CD8-positive, alpha-beta memory T cell (primary cell): Measurements from ENCODE around the gene HRCT1. TPM values are rescaled to one million over a fixed set of nuclear protein-coding genes. Genes with fewer than 3 reads are reported as not detected.
A peak's percentile ranks its signal among the peaks of the same experiment; 100 is the strongest.

ENCODE experiments used
- CTCF ChIA-PET: fragments of 350-600 bp; sonication (Branson Sonifier 250); formaldehyde crosslinking; loops from one replicate; lab custom pipeline; 2021; ENCODE audit warnings: antibody characterized with exemption; lab: Charles Lee
- POLR2A ChIA-PET: fragments of 350-600 bp; sonication (Branson Sonifier 250); formaldehyde crosslinking; loops from one replicate; lab custom pipeline; 2021; ENCODE audit warnings: antibody characterized with exemption; lab: Charles Lee
- DNase-seq, 5 donors: peaks; one replicate each; pipeline versions ENCODE4 v3.0.0 to v3.0.0-alpha.2; 2020 to 2022; ENCODE audit warnings: mixed read lengths in 1 of 5
- H3K27ac ChIP-seq: one replicate; pipeline ENCODE4 v1.7.0; 2013; ENCODE audit warnings: low read depth, mild to moderate bottlenecking, low read length, moderate library complexity
- H3K27me3 ChIP-seq: 2 replicates; pipeline ENCODE4 v1.7.0; 2013; ENCODE audit warnings: low read length, mild to moderate bottlenecking; ENCODE audit not compliant: insufficient read depth, poor library complexity, severe bottlenecking
- H3K36me3 ChIP-seq: 2 replicates; pipeline ENCODE4 v1.7.0; 2013; ENCODE audit warnings: mild to moderate bottlenecking, low read length, moderate library complexity; ENCODE audit not compliant: insufficient read depth
- H3K4me1 ChIP-seq: 2 replicates; pipeline ENCODE4 v1.7.0; 2013; ENCODE audit warnings: mild to moderate bottlenecking, low read length, moderate library complexity; ENCODE audit not compliant: insufficient read depth
- H3K4me3 ChIP-seq: 2 replicates; pipeline ENCODE4 v1.7.0; 2013; ENCODE audit warnings: mild to moderate bottlenecking, low read length
- H3K9me3 ChIP-seq: 2 replicates; pipeline ENCODE4 v1.7.0; 2013; ENCODE audit warnings: mild to moderate bottlenecking, low read length
- H3K27ac Mint-ChIP-seq, 8 donors: one replicate each; pipeline ENCODE4 v1.8.0; 2020 to 2021; ENCODE audit warnings: mixed read lengths in 8 of 8, mild to moderate bottlenecking in 6 of 8, inconsistent platforms in 3 of 8, moderate library complexity in 3 of 8
- H3K27me3 Mint-ChIP-seq, 2 donors: one replicate each; pipeline ENCODE4 v1.8.0; 2020 to 2021; ENCODE audit warnings: mixed read lengths in 2 of 2, mild to moderate bottlenecking in 1 of 2, moderate library complexity in 1 of 2
- H3K36me3 Mint-ChIP-seq, 3 donors: one replicate each; pipeline ENCODE4 v1.8.0; 2020 to 2021; ENCODE audit warnings: mixed read lengths in 3 of 3, inconsistent platforms in 1 of 3, mild to moderate bottlenecking in 1 of 3
- H3K4me1 Mint-ChIP-seq, 3 donors: one replicate each; pipeline ENCODE4 v1.8.0; 2020 to 2021; ENCODE audit warnings: mixed read lengths in 3 of 3, inconsistent platforms in 1 of 3, mild to moderate bottlenecking in 1 of 3
- H3K4me3 Mint-ChIP-seq, 7 donors: one replicate each; pipeline ENCODE4 v1.8.0; 2020 to 2021; ENCODE audit warnings: mixed read lengths in 7 of 7, mild to moderate bottlenecking in 6 of 7, moderate library complexity in 4 of 7, inconsistent platforms in 2 of 7
- H3K9me3 Mint-ChIP-seq, 5 donors: one replicate each; pipeline ENCODE4 v1.8.0; 2020 to 2022; ENCODE audit warnings: mixed read lengths in 5 of 5, mild to moderate bottlenecking in 3 of 5, moderate library complexity in 2 of 5, inconsistent platforms in 1 of 5
- polyA plus RNA-seq: library from polyadenylated mRNA; unstranded; fragments of 300-500 nt; fragmentation: Illumina TruSeq; gene quantifications from one replicate; pipeline ENCODE4 v1.2.3, GENCODE V29; 2021
- total RNA-seq, 2 experiments: library from RNA; stranded (reverse); gene quantifications; one replicate each; pipeline ENCODE4 v1.2.3, GENCODE V29; 2021

The HRCT1 gene
- total and polyA plus RNA-seq, 3 experiments from 2014 or later: not detected

DNA sequence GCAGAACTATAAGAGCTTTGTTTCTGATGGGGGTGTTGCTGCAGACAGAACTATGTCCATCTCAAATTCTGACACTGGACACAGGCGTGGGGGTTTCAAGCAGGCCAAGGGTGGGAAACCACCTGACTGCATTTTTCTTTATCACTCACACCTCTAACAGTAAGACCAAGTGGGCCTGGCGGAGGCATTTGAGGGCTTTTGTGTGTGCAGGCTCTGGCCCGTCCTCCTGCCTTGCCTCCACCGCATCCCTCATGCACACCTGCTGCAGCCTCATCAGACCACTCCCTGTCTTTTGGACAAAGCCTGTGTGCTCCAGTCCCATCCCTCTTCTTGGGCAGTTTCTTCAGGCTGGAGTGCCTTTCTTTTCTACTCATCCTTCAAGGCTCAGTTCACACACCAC lies 43.7 kb upstream of the HRCT1 start:
- Mint-ChIP-seq H3K27ac (no peak overlapping the region), H3K9me3 (no peaks in the 10 kb centered on the region), H3K36me3 (no peaks in the 10 kb centered on the region), H3K4me3 (no peak overlapping the region), H3K4me1 (peaks cover 0 to 6% (median 5%) of the 10 kb centered on the region in 3 donors), H3K27me3 (peaks cover 15 to 44% of the 10 kb centered on the region in 2 donors)
- POLR2A ChIA-PET: no interaction called here
- CTCF ChIA-PET: interaction anchor here (2.1 kb wide), 1 partner anchor 20 kb away, joined by 6 read pairs; no protein-coding TSS in a partner anchor
- Histone ChIP-seq H3K4me1 (no peaks in the 10 kb centered on the region), H3K36me3 (no peaks in the 10 kb centered on the region), H3K4me3 (no peak overlapping the region), H3K27me3 (peaks cover 3% of the 10 kb centered on the region), H3K9me3 (no peaks in the 10 kb centered on the region), H3K27ac (no peak overlapping the region)
- no peak for DNase-seq

DNA sequence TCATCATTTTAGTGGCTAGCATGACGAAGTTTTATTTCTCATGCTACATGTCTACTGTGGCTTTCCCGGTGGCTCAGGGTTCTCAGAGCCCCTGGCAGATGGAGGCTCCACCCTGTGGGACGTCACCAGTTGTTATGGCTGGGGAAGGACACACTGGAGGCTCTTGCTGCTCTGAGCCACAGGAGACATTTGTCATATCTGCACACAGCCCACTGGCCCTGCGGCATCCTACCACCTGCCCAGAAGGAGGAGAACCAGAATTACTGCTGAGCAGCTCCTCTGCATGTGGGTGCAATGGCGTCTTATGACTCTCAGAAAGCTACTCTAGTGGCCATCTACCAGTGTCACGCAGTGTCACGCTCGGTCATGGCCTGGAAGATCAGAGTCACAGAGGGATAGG lies 42.4 kb upstream of the HRCT1 start:
- Histone ChIP-seq H3K9me3 (no peaks in the 10 kb centered on the region), H3K27me3 (peaks cover 3% of the 10 kb centered on the region), H3K27ac (no peak overlapping the region), H3K4me3 (no peak overlapping the region), H3K4me1 (no peaks in the 10 kb centered on the region), H3K36me3 (no peaks in the 10 kb centered on the region)
- POLR2A ChIA-PET: no interaction called here
- CTCF ChIA-PET: interaction anchor here (2.1 kb wide), 1 partner anchor 19 kb away, joined by 6 read pairs; no protein-coding TSS in a partner anchor
- no peak overlapping the region for H3K4me3 Mint-ChIP-seq
- H3K27me3 Mint-ChIP-seq: peaks cover 13 to 51% of the 10 kb centered on the region in 2 donors
- H3K27ac Mint-ChIP-seq: no peak overlapping the region
- H3K9me3 Mint-ChIP-seq: no peaks in the 10 kb centered on the region
- peaks cover 0 to 4% (median 2%) of the 10 kb centered on the region in 3 donors for H3K4me1 Mint-ChIP-seq
- no peaks in the 10 kb centered on the region for H3K36me3 Mint-ChIP-seq
- DNase-seq: no peak

DNA sequence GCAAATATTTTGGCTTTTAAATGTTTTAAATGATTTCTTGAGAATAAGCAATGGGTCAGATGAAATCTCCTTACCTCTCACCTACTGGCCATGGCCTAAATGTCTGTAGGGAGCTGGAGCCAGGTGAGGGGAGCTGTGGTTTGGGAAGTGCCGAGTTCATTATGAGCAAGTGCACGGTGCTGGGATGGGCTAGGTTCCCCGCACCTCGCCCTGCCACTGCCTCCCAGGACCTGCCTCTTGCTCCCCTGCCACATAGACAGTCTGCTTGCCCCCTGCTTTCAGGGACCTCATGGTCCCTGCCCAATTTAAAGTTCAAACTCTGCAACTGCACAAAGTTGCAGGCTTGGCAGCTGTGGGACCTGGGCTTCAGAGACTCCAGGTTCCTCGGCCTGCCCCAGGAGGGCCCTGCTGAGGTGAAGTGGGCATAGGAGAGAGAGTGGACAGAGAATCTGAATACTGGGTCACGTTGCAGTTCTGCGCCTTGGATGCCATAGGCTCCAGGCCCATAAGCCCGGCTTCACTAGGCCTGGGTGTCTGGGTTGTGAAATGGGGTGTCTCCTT lies 41.2 kb upstream of the HRCT1 start:
- peaks cover 13 to 51% of the 10 kb centered on the region in 2 donors for H3K27me3 Mint-ChIP-seq
- no peaks in the 10 kb centered on the region for H3K4me1 Mint-ChIP-seq
- Histone ChIP-seq H3K9me3 (no peaks in the 10 kb centered on the region), H3K4me3 (no peak overlapping the region), H3K27ac (no peak overlapping the region), H3K36me3 (no peaks in the 10 kb centered on the region), H3K4me1 (no peaks in the 10 kb centered on the region), H3K27me3 (peaks cover 3% of the 10 kb centered on the region)
- CTCF ChIA-PET: no interaction called here
- H3K27ac Mint-ChIP-seq: no peak overlapping the region
- no peaks in the 10 kb centered on the region for H3K36me3 Mint-ChIP-seq
- DNase-seq: no peak
- H3K9me3 Mint-ChIP-seq: no peaks in the 10 kb centered on the region
- H3K4me3 Mint-ChIP-seq: peak overlapping the region in 1 of 7 donors; percentile 48
- POLR2A ChIA-PET: no interaction called here

DNA sequence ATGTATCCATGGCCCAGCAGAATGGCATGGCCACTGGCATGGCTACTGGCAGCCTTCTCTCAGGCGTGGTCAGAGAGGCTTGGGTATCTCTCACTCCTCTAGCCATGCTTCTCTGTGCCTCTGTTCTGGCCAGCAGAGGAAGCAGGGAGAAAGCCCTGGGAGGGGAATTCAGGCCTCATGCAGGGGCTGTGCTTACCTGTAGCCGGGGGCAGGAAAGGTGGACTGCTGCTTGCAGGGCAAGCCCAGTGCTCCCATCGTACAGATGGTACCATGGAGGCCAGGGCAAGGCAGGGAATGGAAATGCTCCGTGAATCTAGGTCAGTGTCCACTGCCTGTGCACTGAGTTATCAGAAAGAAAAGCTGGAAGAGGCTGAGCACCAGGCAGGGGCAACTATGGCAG lies 38.5 kb upstream of the HRCT1 start:
- Mint-ChIP-seq H3K4me3 (no peak overlapping the region), H3K27me3 (peaks cover 11 to 31% of the 10 kb centered on the region in 2 donors), H3K9me3 (no peaks in the 10 kb centered on the region), H3K36me3 (no peaks in the 10 kb centered on the region), H3K27ac (no peak overlapping the region), H3K4me1 (no peaks in the 10 kb centered on the region)
- Histone ChIP-seq H3K27ac (no peak overlapping the region), H3K4me3 (no peak overlapping the region), H3K27me3 (peaks cover 3% of the 10 kb centered on the region), H3K4me1 (no peaks in the 10 kb centered on the region), H3K9me3 (no peaks in the 10 kb centered on the region), H3K36me3 (no peaks in the 10 kb centered on the region)
- ChIA-PET CTCF (no interaction called here), POLR2A (no interaction called here)
- no peak for DNase-seq

DNA sequence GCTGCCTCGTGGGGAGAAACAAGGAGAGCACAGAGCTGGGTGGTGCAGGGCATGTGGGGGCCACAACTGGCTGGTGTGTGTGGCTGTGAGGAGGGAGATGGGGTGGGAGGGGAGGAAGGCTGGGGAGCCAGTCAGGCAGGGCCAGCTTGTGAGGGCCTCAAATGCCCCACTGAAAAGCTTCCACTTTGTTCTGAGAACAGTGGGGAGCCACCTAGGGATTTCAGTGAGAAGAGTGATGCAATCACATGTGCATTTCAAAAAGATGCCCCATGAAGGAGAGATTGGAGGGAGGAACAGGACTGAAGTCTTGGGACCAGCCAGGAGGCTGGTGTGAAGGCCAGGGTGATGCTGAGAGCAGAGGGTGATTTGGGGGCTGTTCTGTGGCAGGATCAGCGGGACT lies 37.1 kb upstream of the HRCT1 start:
- no peak overlapping the region for H3K4me3 Mint-ChIP-seq

DNA sequence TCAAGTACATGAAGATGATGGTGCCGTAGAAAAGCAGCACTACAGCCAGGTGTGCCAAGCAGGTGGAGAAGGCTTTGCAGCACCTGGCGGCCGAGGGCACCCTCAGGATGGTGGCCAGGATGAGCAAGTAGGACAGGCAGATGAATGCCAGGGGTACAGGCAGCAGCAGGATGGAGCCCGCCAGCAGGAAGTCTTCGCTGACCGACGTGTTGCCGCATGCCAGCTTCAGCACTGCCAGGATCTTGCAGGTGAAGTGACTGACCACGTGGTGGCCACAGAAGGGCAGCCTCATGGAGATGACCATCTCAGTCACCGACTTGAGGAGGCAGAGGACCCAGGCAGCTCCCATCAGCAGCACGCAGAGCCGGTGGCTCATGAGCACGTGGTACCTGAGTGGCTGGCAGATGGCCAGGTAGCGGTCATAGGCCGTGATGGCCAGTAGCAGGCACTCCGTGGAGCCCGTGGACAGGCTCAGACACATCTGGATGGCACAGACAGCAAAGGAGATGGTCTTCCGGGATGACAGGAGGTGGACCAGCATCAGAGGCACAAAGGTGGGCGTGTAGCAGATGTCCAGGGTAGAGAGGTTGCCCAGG lies 36.3 kb upstream of the HRCT1 start:
- Mint-ChIP-seq H3K9me3 (no peaks in the 10 kb centered on the region), H3K36me3 (no peaks in the 10 kb centered on the region), H3K27ac (no peak overlapping the region), H3K4me3 (no peak overlapping the region), H3K27me3 (peaks cover 3 to 18% of the 10 kb centered on the region in 2 donors), H3K4me1 (no peaks in the 10 kb centered on the region)
- ChIA-PET POLR2A (no interaction called here), CTCF (no interaction called here)
- no peaks in the 10 kb centered on the region for H3K4me1 ChIP-seq
- DNase-seq: no peak
- no peak overlapping the region for H3K4me3 ChIP-seq
- no peaks in the 10 kb centered on the region for H3K27me3 ChIP-seq
- H3K27ac ChIP-seq: no peak overlapping the region
- H3K36me3 ChIP-seq: no peaks in the 10 kb centered on the region
- H3K9me3 ChIP-seq: no peaks in the 10 kb centered on the region

More for the DNA sequence above, 37.1 kb upstream of the HRCT1 start:
- no peak overlapping the region for H3K27ac Mint-ChIP-seq
- ChIA-PET CTCF (no interaction called here), POLR2A (no interaction called here)
- H3K36me3 ChIP-seq: no peaks in the 10 kb centered on the region
- no peak overlapping the region for H3K4me3 ChIP-seq
- H3K27me3 Mint-ChIP-seq: peaks cover 11 to 25% of the 10 kb centered on the region in 2 donors
- no peaks in the 10 kb centered on the region for H3K4me1 ChIP-seq
- H3K27me3 ChIP-seq: peaks cover 2% of the 10 kb centered on the region
- no peaks in the 10 kb centered on the region for H3K9me3 ChIP-seq
- no peaks in the 10 kb centered on the region for H3K4me1 Mint-ChIP-seq
- no peaks in the 10 kb centered on the region for H3K36me3 Mint-ChIP-seq
- DNase-seq: no peak
- no peak overlapping the region for H3K27ac ChIP-seq
- H3K9me3 Mint-ChIP-seq: no peaks in the 10 kb centered on the region

DNA sequence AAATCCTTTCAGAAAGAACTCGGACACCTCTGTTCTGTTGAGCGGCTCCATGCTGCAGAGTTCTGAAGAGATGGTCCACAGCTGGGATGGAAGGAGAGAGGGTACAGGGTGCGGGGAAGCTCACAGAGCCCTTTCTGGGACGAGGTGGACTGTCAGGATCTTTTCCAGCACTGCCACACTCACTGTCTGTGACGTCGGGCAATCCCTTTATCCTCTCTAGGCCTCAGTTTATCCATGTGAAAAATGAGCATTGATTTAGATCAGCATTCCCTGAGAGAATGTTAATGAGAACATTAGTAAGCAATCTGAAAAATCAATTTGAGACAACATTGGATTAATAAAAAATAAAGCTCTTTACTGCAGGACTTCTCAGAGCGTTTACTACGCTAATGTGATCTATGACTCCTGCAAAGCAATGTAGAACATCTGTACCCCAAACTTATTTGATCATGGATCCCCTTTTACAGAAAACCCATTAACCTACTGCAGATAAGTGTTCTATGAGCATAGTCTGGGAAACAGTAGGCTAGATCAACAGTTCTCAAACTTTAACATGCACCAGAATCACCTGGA lies 35.6 kb upstream of the HRCT1 start, which contains the start of gene OR13J1:
Gene OR13J1, minus strand, starts transcription at position 51 of the 573 bp plus-strand sequence. Its CDS starts 0 bp downstream, at position 51.
- CTCF ChIA-PET: no interaction called here
- H3K4me3 Mint-ChIP-seq: no peak within 1 kb of the TSS

DNA sequence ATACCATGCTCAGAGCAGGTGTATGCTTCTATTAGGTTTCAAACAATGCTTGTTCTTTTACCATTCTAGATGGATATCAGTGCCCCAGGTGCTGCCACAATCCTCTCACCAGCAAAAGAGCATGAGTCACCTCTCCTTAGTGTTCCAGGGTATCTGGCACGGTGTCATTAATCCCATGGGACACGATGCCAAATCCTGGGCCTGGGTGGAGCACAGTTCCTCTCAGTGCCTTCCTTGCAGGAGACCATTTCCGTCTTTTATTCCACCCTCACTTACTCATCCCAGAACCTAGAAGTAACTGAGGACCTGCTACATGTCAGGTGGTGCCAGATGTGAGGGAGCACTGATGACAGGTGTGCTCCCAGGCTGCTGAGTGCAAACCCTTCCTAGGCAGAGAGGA lies 34.5 kb upstream of the HRCT1 start:
- H3K4me1 Mint-ChIP-seq: no peaks in the 10 kb centered on the region

More for the DNA sequence above, 35.6 kb upstream of the HRCT1 start, which contains the start of gene OR13J1:
- no peak for DNase-seq
- H3K4me1 Mint-ChIP-seq: no peaks in the 10 kb centered on the region
- no peaks in the 10 kb centered on the region for H3K9me3 ChIP-seq
- no peaks in the 10 kb centered on the region for H3K9me3 Mint-ChIP-seq
- no peaks in the 10 kb centered on the region for H3K4me1 ChIP-seq
- H3K27ac ChIP-seq: no peak within 1 kb of the TSS
- H3K4me3 ChIP-seq: no peak within 1 kb of the TSS
- no peaks in the 10 kb centered on the region for H3K36me3 ChIP-seq
- H3K27me3 ChIP-seq: no peaks in the 10 kb centered on the region
- no peaks in the 10 kb centered on the region for H3K36me3 Mint-ChIP-seq
- POLR2A ChIA-PET: no interaction called here
- peaks cover 3 to 16% of the 10 kb centered on the region in 2 donors for H3K27me3 Mint-ChIP-seq
- no peak within 1 kb of the TSS for H3K27ac Mint-ChIP-seq

More for the DNA sequence above, 34.5 kb upstream of the HRCT1 start:
- H3K27me3 ChIP-seq: no peaks in the 10 kb centered on the region
- DNase-seq: no peak
- Mint-ChIP-seq H3K4me3 (no peak overlapping the region), H3K27me3 (peaks cover 1 to 11% of the 10 kb centered on the region in 2 donors), H3K36me3 (no peaks in the 10 kb centered on the region), H3K9me3 (peaks cover 0 to 1% (median 0%) of the 10 kb centered on the region in 5 donors), H3K27ac (no peak overlapping the region)
- no peaks in the 10 kb centered on the region for H3K36me3 ChIP-seq
- no peak overlapping the region for H3K27ac ChIP-seq
- POLR2A ChIA-PET: no interaction called here
- no peaks in the 10 kb centered on the region for H3K9me3 ChIP-seq
- CTCF ChIA-PET: no interaction called here
- H3K4me3 ChIP-seq: no peak overlapping the region
- H3K4me1 ChIP-seq: no peaks in the 10 kb centered on the region
